Ovary (tissue), 9 donors: ENCODE data around the gene ALDH3B1. TPM values are rescaled to one million over a fixed set of nuclear protein-coding genes. Genes with fewer than 3 reads are reported as not detected.
A peak's percentile ranks its signal among the peaks of the same experiment; 100 is the strongest.

Experiments
- DNase-seq, 5 donors: peaks; one replicate each; pipeline ENCODE4 v3.0.0-alpha.2; 2019 to 2020
- H3K27ac ChIP-seq, 2 donors: fragments of 200-600 bp; one replicate each; pipeline versions ENCODE4 v1.5.1 to v1.8.0; 2019 to 2022
- H3K27me3 ChIP-seq: fragments of 200-600 bp; one replicate; pipeline ENCODE4 v1.8.0; 2022
- H3K36me3 ChIP-seq: fragments of 200-600 bp; sonication (generic); one replicate; pipeline ENCODE4 v1.5.1; 2019
- H3K4me1 ChIP-seq: one replicate; pipeline ENCODE4 v1.8.1; 2013; ENCODE audit warnings: mild to moderate bottlenecking, moderate library complexity; ENCODE audit not compliant: insufficient read depth
- H3K4me3 ChIP-seq: fragments of 200-600 bp; sonication (generic); one replicate; pipeline ENCODE4 v1.5.1; 2017
- H3K9me3 ChIP-seq, 2 donors: fragments of 200-600 bp in 1 of 2; sonication (generic) in 1 of 2; one replicate each; pipeline versions ENCODE4 v1.5.1 to v1.8.1; 2013 to 2019; ENCODE audit warnings: mild to moderate bottlenecking in 1 of 2, moderate library complexity in 1 of 2
- EP300 ChIP-seq: sonication (generic); formaldehyde crosslinking; IDR thresholded peaks from one replicate; pipeline ENCODE4 v1.6.1; 2017; ENCODE audit warnings: antibody characterized with exemption
- POLR2A ChIP-seq: fragments of 450-650 bp; IDR thresholded peaks from one replicate; pipeline ENCODE4 v1.6.1; 2017; ENCODE audit warnings: antibody characterized with exemption, mild to moderate bottlenecking, moderate library complexity
- WGBS, 3 donors: extraction: QIAGEN DNeasy Blood & Tissue Kit in 1 of 3; methylation state at CpG; one replicate each; pipeline versions ENCODE4 v1.1.5 to v1.1.7; 2013 to 2017; 5-methylcytosine and 5-hydroxymethylcytosine counted together
- intact Hi-C, 4 donors: fragments of 100-400 bp; cut with DNase I; formaldehyde crosslinking; loops; one replicate each; pipeline versions ENCODE4 v1.11.0 to v1.15.1; 2022 to 2023
- polyA plus RNA-seq, 2 donors: library from polyadenylated mRNA; stranded (reverse); fragments of 200-250 nt in 1 of 2; fragments of 350-450 nt in 1 of 2; fragmentation: Illumina TruSeq in 1 of 2; extraction: RNeasy Lipid Tissue Mini Kit (QIAGEN cat#74804) in 1 of 2; gene quantifications; one replicate each; pipeline ENCODE4 v1.2.3, GENCODE V29; 2013 to 2014
- total RNA-seq, 7 donors: library from RNA; depleted of rRNA in 2 of 7; stranded (reverse); fragments of >200 nt in 2 of 7; fragmentation: NEBNext Ultra II Directional in 3 of 7; extraction: Animal tissue kit (Norgen Biotek cat#: 25700) in 3 of 7; gene quantifications; one replicate each; pipeline versions ENCODE4 v1.1.0 to v1.2.4, GENCODE V29; 2016 to 2023
- TF ChIP-seq, protein P1 (sequence below), 3 donors: fragments of 450-650 bp in 2 of 3; fragments of 200-600 bp in 1 of 3; IDR thresholded peaks; one replicate each; pipeline versions ENCODE4 v1.5.1 to v1.8.0; 2016 to 2022; ENCODE audit warnings: antibody characterized with exemption in 3 of 3, mild to moderate bottlenecking in 1 of 3
- donor health status: DM: no; HTN: no; CAD: no; lungs with moderate emphysema.
- donor health status: DM: no; HTN: no; CAD: no.
- donor health status: Bipolar disorder and iron deficiency.
- donor health status: DM: yes; HTN: yes; CAD: no.
- donor health status: DM: no; HTN: no; CAD: no.
- donor health status: DM: yes; HTN: yes; CAD: no.

Gene ALDH3B1
- total and polyA plus RNA-seq, 9 donors, result 1.8 to 65.3 (median 7.4) TPM

DNA sequence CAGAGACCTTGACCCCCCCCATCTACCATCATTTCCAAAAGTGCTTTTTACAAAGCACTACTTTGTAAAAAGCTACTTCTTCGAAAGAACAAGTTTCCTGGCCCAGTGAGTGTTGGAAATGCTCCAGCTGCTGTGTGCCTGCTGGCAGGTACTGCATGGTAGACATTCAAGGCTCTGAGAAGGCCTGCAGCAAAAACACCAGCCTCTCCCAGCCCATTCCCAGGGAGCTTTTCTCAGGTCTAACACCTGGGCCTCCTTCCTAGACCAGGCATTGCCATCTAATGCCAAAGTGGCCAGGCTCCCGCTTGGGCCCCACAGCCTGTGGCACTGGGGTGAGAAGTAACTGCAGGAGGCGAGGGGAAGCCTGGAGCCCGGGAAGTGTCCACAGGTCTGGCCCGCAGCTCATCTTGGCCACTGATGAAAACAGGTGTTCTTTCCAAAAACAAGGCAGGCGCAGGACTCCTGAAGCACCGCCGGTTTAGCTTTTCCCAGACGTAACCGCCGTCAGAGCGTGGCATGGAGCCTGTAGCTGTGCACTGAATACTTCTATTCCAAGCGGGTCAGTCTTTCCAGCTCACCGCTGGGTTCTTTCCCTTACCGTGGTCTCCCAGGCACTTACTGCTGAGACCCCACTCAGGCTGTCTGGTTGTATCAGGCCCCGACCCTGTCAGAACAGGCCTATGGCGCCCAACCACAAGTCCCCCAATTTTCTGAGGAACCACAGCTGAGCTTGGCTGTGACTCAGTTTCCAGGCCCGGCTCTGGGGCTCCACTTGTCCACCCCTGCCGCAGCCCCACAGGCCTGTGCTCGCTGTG lies 27.5 kb downstream of the ALDH3B1 start:
- 51 to 69% (median 55%) methylated on average over 20 of the region's 20 CpGs for WGBS, 3 donors
- no peaks in the 10 kb centered on the region for H3K9me3 ChIP-seq
- TF ChIP-seq POLR2A, result no peak
- TF ChIP-seq, protein P1, sequence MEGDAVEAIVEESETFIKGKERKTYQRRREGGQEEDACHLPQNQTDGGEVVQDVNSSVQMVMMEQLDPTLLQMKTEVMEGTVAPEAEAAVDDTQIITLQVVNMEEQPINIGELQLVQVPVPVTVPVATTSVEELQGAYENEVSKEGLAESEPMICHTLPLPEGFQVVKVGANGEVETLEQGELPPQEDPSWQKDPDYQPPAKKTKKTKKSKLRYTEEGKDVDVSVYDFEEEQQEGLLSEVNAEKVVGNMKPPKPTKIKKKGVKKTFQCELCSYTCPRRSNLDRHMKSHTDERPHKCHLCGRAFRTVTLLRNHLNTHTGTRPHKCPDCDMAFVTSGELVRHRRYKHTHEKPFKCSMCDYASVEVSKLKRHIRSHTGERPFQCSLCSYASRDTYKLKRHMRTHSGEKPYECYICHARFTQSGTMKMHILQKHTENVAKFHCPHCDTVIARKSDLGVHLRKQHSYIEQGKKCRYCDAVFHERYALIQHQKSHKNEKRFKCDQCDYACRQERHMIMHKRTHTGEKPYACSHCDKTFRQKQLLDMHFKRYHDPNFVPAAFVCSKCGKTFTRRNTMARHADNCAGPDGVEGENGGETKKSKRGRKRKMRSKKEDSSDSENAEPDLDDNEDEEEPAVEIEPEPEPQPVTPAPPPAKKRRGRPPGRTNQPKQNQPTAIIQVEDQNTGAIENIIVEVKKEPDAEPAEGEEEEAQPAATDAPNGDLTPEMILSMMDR (IDR thresholded peaks at IDR 0.05), result no peak
- TF ChIP-seq EP300, result no peak
- H3K4me3 ChIP-seq, result no peak overlapping the region
- H3K27ac ChIP-seq, result peak overlapping the region; percentile 70 to 84
- H3K27me3 ChIP-seq, result no peaks in the 10 kb centered on the region
- H3K4me1 ChIP-seq, result peaks cover 14% of the 10 kb centered on the region
- intact Hi-C loops, result loop anchor here in 3 of 4 donors (5.0 to 10.0 kb wide), 3 partner anchors 80 to 167 kb away; partner anchors contain the start of gene CHKA (in 1 of the 3)
- peak in 2 of 5 donors; percentile 29 to 44 for DNase-seq
- H3K36me3 ChIP-seq, result no peaks in the 10 kb centered on the region

DNA sequence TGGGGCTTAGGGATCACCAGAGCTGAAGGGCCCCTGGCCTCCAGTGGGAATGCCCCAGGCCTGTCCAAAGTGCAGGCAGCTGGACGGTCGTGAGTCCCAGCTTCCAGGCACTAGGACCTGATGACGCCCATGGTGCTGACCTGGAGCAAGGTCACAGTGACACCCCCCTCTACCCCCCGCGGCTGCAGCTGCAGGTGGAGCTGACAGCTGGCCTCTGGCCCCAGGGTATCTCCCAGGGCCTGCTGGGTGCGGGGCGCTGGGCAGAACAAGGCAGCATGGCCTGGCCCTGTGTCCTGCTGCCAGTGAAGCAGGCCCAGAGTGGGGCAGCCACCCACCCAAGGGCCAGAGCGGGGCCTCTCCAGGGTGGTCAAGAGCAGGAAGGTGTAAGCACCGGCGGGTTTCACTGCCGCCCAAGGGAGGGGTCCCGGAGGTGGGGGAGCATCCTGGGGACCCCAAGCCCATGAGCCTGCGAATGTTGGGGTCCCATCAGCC lies 28.1 kb downstream of the ALDH3B1 start:
- DNase-seq, result peak in 3 of 5 donors; percentile 37 to 65 (median 57)
- 15 to 18% (median 17%) methylated on average over 13 of the region's 13 CpGs for WGBS, 3 donors
- Histone ChIP-seq H3K27ac (peak overlapping the region; percentile 70 to 84), H3K9me3 (no peaks in the 10 kb centered on the region), H3K4me3 (peak overlapping the region; percentile 72), H3K27me3 (no peaks in the 10 kb centered on the region), H3K36me3 (no peaks in the 10 kb centered on the region), H3K4me1 (peaks cover 14% of the 10 kb centered on the region)
- intact Hi-C loops, result loop anchor here in 3 of 4 donors (5.0 to 10.0 kb wide), 3 partner anchors 79 to 167 kb away; partner anchors contain the start of gene CHKA (in 1 of the 3)
- TF ChIP-seq EP300 (no peak), POLR2A (no peak)
- TF ChIP-seq, protein P1 (IDR thresholded peaks at IDR 0.05), result no peak

DNA sequence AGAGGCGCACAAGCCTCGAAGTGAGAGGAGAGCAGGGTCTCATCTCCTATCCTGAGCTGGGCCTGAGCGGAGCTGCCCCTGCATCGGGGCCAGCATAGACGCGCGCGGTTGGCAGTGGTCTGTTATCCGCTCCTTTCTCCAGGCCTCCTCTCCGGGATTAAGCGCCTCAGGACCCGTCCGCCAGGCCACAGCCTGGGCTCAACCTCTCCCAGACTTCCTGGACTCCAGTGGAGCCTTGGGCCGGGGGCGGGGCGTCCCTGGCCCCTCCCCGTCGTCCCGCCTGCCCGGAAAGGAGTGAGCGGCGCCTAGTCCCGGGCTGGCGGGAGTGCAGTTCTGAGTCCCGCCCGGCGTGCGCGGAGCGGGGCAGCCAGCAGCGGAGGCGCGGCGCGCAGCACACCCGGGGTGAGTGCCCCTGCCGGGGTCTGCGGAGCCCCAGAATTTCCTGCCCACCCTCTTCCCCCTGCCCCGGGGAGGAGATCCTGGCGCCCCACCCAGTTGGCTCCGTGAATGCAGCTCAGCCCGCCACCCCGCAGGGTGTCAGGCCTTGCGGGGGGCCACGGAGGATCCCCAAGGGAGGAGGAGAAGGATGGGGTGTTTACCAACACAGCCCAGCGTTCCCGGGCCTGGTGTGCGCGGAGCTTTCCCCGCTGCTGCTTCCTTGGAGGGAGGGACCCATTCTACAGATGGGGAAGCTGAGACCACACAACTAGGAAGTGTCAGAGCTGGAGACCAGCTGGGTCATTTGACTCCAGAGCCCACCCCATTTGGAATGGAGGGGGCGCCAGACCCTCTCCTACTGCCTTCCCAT lies 28.8 kb downstream of the ALDH3B1 start, which contains the start of gene TCIRG1:
Gene TCIRG1 (plus strand): TSS at position 308 of the 808 bp plus-strand sequence. CDS start 2,247 bp downstream, outside the sequence.
- peak; percentile 88 to 91 (median 89) for DNase-seq
- Histone ChIP-seq H3K9me3 (no peaks in the 10 kb centered on the region), H3K27me3 (no peaks in the 10 kb centered on the region), H3K4me1 (peaks cover 14% of the 10 kb centered on the region), H3K27ac (peak within 1 kb of the TSS; percentile 70 to 84), H3K4me3 (peak within 1 kb of the TSS; percentile 72), H3K36me3 (no peaks in the 10 kb centered on the region)
- WGBS, 3 donors, result 3 to 6% (median 4%) methylated on average over 26 to 51 of the region's 51 CpGs
- no peak for TF ChIP-seq EP300
- TF ChIP-seq, protein P1 (IDR thresholded peaks at IDR 0.05), result peak in 1 of 3 donors; percentile 58
- TF ChIP-seq POLR2A, result peak; percentile 90
- intact Hi-C loops, result loop anchor here in 3 of 4 donors (5.0 to 10.0 kb wide), 3 partner anchors 78 to 166 kb away; partner anchors contain the start of gene CHKA (in 1 of the 3)

DNA sequence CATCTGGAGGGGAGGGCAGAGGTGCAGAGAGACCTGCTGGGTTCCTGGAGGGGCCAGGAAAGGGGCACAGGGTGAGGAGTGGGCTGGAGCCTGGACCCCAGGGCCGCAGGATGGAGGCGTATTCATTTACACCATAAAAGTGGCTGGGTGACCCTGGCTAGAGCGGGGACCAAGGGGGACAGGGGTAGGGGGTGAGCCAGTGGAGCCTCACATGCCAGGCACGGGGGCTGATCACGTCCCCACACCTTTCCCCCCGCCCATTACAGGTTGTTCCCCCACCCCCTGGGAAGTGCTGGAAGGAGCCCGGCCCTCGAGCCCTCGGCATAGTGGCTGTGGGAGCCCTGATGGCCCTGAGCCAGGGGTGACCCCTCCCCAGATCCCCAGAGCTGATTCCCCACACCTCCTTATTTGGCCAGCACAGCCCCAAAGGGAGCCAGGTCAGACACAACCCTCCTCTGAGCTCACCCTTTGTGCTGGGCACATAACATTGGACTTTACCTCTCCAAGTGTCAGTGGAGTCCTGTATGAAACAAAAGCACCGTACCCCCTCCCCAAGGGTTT lies 29.5 kb downstream of the ALDH3B1 start:
- intact Hi-C loops, result loop anchor here (5.0 to 10.0 kb wide), 5 partner anchors 55 to 165 kb away; partner anchors contain the start of gene CHKA (in 1 of the 4)
- no peaks in the 10 kb centered on the region for H3K27me3 ChIP-seq
- TF ChIP-seq EP300 (no peak), POLR2A (no peak)
- TF ChIP-seq, protein P1 (IDR thresholded peaks at IDR 0.05), result no peak
- H3K27ac ChIP-seq, result peak overlapping the region; percentile 70 to 84
- no peaks in the 10 kb centered on the region for H3K9me3 ChIP-seq
- H3K4me1 ChIP-seq, result peaks cover 14% of the 10 kb centered on the region
- H3K36me3 ChIP-seq, result no peaks in the 10 kb centered on the region
- H3K4me3 ChIP-seq, result peak overlapping the region; percentile 72
- 37 to 51% (median 43%) methylated on average over 8 to 10 of the region's 10 CpGs for WGBS, 3 donors
- DNase-seq, result peak in 3 of 5 donors; percentile 40 to 63 (median 60)
